Stimulated activated CD8-positive, alpha-beta memory T cell treated with anti-CD3 and anti-CD28 coated beads, Interleukin-2, amount 100 ng/mL, for 48 hours (primary cell): Measurements from ENCODE around the gene KLHL30.
"Not testable (repeated sequence)": the region's sequence is repeated elsewhere in the genome, so short reads cannot be mapped to it uniquely, and the experiment has no call there.

Experiments
- DNase-seq, 2 donors: peaks; one replicate each; pipeline ENCODE4 v3.0.0-alpha.2; 2020; ENCODE audit warnings: low read depth in 2 of 2

The KLHL30 gene

DNA sequence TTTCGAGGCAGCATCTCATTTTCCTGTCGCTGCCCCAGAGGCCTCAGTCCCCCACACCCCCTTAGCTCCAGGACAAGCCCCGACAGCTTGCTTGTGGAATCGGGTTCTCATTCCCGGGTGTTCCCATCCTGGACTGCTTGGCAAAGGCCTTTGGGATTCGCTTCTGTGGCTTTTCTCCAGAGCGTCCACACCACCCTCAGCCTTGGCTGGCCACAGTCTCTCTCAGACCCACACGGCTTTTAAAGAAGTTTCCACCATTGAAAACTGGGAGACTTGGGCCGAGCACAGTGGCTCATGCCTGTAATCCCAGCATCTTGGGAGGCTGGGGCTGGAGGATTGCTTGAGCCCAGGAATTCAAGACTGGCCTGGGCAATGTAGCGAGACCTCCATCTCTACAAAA lies 35.6 kb upstream of the KLHL30 start:
- no peak for DNase-seq

DNA sequence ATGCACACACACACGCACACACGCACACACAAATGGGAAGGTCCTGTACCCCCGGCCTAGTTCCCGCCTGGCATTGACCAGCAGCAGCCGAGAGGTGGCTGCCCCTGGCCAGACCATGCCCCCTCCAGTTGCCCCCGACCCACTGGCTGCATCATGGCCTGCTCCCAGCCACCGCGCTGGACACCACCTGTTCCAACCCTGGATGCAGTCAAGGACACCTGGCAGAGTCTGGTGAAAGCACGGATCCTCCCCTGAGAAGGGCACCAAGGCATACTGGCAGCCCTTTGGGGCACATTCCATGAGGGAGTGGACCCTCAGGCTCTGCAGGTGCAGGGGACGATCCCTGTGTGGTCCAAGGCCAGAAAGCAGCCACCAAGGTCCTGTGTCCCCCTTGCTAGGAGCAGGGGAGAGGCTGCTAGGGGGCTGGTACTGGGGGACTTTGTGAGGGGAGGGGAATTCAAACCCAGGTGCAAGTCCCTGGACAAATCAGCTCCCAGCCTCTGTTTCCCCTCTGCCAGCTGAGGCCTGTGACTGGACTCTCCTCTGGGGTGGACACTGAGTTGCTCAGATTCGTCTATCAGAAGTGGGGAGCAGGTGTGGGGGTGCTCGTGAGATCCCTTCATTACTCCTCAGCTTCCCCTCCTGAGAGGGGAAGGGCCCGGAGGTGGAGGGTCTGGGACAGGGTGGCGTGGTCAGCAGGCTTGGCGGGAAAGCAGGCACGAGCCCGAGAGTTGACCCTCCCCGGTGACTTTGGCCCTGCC lies 34.8 kb upstream of the KLHL30 start:
- DNase-seq = no peak

DNA sequence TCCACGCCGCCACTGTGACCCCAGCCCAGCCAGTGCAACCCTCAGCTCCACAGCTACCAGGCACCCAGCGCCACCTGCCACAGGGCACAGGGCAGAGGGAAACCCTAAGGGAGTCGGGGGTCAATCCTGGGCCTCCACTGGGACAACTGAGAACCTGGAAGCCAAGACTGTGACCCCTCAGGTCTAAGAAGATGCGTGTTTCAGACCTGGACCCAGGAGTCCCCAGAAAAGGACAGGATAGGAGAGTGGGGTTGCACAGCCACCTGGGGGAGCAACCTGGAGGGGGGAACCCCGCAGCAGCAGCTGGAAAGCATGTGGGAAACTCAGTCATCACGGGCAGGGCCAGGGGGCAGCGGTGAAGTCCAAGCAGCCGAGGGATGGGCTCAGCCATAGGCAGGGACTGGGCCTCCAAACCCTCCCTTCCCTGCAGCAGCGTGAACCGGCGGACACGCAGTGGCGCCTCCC lies 34.2 kb upstream of the KLHL30 start:
- no peak for DNase-seq

DNA sequence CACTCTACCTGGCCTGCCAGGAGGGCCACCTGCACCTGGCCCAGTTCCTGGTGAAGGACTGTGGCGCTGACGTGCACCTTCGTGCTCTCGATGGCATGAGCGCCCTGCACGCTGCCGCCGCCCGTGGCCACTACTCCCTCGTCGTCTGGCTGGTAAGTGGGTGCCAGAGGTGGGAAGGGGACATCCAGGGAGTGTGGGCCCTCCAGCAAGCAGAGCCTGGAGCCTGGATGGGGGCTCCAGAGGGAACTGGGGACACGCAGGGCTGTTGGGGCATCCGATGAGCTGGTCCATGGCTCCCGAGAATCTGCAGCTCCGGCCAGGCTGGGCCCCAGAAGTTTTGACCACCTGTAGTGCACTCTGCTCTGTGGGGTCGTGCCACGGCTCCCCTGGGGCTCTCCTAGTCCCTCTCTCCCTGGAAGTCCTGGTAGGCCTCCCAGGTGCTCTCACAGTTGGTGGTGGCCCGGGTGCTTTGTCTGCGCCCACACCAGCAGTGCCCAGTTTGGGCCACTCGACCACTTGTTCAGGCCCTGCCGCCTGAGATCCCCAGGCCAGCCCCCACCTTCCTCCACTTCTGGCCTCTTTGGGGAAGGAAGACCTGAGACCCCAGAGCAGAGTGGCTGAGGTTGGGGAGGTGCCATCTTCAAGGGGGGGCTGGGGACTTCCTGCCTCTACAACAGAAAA lies 33.6 kb upstream of the KLHL30 start:
- no peak for DNase-seq

DNA sequence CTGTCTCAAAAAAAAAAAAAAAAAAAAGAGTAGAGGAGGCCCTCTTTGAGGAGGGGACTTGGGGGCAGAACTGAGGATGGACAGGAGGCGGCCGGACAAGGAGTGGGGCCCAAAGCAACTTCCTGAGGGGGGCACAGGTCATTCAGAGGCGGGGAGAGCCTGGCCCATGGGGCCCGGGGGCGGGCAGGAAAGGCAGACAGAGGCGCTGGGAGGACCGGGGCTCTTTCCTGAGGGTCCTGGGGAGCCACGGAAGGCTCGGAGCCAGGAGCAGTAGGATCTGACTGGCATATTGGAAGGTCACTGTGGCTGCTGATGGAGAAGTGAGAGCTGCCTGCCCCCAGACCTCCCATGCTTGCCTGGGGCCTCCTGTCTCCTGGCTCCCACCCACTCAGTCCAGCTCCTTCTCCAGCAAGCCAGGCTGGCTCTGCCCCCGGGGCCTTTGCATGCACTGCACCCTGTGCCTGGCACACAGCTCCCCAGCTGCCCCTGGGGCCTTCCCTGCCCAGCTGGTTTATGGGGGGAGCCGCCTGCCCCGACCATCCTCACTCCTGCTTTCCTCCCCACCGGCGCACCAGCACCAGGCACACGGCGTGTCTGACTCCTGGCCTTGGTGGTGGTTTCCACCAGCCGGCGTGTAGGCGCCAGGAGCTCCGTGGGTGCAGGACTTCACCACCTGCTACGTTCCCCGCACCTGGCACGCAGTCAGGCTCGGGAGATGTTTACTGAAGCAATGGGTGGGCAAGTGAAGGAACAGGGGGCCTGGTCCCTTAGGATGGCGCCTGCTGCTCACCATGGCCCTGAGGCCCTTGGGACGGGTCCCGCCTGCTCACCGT lies 32.7 kb upstream of the KLHL30 start:
- DNase-seq = no peak

DNA sequence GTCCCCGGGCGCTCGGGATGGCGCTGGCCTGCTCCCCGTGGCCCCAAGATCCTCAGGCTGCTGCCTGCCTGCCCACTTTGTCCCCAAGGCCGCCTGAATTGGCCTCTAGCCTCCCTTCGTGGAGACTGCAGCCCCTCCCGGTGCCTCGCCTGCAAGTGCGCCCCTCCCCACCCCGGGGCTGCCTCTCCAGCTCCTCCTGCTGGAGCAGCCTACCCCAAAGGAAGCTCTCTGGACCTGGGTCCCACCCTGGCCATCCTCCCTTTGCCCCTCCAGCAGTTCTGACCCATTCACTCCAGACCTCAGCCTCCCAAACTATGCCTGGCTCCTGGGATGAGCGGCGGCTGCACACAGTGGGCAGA lies 32.1 kb upstream of the KLHL30 start:
- DNase-seq = no peak

DNA sequence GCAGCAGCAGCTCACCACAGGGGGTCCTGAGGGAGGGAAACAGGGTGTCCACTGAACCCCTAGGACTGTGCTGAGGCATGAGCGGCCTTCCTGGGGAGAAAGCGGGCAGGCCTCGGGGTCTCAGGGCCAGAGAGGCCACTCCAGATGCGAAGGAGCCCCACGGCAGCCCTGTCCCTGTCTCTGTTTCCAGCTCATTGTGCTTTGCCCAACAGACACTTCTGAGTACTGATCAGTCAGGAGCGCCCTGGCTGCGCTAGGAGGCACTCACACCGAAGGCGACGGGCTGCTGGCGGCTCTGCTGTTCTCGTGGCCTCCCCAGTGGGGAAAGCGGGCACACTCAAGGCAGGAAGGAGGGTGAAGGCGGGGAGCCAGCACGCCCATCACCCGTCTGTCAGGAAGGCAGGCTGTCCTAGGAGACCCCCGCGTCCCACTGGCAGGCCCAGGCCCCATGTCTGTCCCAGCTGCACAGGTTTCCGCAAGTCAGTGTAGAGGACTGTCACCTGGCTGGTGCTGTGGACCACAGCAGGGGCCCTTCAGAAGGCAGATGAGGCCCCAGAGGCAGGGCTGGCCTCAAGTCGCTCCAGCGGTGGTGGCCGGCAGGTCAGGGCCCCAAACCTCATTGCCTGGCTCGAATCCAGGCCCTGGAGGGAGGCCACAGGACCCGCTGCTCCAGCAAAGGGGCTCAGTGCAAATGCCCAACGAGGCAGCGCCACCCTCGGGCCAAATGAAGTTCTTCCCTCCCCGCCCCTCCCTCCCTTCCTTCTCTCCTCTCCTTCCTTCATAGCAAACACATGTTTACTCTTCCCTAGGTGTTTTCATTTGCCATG lies 31.6 kb upstream of the KLHL30 start:
- DNase-seq = no peak

DNA sequence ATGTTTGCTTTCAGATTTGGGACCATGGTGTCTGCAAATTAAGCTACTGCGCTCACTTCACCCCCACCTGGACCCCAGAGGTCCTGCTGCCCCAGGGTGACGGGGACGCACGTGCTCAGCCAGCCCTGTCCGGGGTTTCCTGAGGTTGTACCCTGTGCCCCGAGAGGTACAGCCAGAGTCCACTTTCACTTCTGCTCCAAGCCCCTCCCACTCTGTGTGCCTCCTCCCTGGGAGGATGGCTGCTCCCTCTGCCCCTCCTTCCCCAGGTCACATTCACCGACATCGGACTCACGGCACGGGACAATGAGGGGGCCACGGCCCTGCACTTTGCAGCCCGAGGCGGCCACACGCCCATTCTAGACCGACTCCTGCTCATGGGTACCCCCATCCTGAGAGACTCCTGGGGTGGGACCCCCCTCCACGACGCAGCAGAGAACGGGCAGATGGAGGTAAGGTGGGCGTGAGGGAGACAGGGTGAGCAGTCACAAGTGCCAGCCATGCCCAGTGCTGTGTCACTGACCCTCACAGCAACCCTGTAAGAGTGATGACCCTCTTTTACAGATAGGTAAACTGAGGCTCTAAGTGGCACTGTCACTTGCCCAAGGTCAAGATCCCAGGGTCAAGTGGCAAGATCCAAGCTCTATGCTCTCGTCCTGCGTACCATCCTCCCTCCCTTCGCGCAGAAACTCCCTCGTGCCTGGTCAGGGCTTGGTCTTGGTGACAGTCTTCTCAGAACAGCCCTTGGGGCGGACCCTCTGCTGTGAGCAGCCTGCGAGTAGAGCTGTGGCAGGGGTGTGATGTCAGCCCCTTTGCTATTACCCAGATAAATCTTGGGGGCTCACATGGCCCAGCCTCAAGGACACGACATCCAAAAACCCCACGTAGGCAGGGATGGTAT lies 30.7 kb upstream of the KLHL30 start:
- DNase-seq = no peak

DNA sequence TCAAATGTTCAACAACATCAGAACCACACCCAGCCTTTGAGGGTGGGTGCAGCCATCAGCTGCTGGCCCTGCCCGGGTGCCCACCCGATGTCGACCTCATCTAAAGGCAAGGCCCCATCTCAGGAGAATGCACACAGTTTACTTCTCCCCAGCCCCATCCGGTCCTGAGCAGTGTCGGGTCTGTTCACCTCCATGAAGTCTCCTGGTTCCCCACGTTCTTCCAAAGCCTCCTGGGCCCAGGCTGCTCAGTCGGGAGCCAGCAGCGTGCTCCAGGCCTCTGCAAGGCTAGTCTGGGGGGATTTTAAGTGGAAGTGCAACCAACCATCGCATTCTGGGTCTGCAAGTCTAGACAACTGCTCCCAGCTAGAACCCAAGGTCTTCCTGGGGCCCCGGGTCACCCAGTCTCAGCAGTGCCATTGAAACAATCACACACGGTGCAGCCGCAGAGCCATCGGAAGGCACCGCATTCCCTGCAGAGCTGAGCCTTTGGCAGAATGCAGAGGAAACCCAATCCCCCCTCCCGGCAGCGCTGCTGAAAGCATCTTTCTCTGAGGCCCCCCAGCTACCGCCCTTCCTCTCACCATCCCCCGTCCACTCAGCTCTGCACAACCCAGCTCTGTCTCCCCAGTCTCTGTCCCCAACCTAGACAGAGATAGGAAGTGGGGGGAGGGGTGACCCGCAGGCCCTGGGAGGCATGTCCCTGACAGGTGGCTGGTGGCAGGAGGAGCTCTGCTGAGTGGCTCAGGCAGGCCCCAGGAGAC lies 29.9 kb upstream of the KLHL30 start:
- no peak for DNase-seq

DNA sequence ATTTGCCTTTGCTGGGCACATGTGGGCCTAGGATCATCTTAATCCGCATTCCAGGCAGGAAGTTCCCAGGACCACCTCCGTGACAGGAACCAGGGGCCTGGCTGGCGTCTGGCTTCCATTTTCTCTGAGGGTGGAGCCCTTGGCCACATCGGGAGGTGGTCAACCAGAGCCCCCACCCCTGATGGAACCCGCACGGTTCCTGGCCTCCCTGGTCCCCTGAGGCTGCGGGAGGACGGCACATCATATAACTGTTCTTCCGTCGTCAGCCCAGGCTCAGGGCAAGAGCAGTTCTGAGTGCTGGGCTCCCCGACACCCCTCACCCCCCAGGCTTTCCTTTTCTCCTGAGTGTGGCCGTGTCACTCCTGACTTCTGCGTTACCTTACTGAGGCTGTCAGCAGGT lies 24.9 kb upstream of the KLHL30 start:
- no peak for DNase-seq

DNA sequence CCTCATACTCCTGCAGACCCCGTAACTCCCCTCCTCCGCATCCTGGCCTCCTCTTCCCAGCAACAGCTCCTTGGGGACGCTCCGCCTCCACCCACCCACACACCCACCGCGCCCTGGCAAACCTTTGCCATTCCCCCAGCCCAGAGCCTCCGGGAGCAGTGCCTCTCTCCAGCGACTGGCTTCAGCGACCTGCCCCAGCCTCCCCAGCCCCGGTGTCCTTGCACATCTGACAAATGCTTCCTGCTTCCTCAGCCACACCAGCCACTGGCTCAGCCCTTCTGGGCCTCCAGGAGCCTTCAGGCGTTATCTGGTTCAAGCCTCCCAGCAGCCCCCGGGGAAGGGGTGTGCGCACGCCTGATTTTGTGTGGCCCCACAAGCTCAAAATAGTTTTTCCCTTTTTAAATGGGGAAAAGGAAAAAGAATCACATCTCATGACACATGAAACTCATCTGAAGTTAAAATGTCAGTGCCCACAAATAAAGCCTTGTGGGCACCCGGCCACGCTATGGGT lies 24.1 kb upstream of the KLHL30 start:
- no peak for DNase-seq

DNA sequence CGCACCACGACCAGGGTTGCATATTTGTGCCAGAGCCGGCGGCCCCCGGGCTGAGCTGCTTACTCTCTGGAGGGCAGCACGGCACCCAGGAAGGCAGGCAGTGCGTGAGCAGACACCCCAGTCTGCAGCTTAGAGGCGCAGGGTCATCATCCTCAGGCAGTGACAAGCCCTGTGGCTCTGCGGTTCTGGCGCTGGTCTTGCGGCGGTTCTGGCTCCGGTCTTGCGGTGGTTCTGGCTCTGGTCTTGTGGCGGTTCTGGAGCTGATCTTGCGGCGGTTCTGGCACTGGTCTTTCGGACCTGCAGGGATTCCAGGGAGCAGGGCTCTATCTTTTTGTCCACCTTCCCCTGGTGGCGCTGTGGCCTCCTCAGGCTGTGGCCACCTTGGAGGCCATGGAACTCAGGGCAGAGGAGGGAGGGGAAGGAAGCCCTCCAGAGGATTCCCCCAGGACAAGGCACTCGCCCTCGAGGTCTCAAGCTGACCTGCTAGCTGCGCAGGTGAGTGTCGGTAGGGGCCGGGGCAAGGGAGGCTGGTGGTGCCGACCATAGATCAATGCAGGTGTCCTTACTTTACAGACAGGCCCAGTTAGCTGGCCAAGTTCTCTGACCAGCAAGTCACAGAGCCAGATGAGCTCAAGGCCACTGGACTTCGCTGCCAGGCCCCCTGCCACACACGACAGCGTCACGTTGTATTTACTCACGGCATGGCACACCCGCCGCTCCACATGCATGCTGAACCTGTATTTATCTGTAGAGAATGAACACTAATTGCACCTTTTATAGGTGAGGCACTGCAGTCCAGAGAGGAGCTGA lies 23.4 kb upstream of the KLHL30 start:
- no peak for DNase-seq

DNA sequence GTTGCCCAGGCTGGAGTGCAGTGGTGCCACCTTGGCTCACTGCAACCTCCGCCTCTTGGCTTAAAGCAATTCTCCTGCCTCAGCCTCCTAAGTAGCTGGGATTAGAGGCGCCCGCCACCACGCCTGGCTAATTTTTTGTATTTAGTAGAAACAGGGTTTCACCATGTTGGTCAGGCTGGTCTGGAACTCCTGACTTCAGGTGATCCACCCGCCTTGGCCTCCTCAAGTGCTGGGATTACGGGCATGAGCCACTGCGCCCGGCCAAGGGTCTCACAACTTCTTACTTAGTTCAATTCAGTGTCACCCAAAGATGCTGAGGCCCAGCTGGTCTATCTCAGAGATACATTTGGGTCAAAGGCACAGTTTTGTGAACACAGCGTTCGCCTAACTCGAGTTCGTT lies 22.8 kb upstream of the KLHL30 start:
- DNase-seq = not testable (repeated sequence)

DNA sequence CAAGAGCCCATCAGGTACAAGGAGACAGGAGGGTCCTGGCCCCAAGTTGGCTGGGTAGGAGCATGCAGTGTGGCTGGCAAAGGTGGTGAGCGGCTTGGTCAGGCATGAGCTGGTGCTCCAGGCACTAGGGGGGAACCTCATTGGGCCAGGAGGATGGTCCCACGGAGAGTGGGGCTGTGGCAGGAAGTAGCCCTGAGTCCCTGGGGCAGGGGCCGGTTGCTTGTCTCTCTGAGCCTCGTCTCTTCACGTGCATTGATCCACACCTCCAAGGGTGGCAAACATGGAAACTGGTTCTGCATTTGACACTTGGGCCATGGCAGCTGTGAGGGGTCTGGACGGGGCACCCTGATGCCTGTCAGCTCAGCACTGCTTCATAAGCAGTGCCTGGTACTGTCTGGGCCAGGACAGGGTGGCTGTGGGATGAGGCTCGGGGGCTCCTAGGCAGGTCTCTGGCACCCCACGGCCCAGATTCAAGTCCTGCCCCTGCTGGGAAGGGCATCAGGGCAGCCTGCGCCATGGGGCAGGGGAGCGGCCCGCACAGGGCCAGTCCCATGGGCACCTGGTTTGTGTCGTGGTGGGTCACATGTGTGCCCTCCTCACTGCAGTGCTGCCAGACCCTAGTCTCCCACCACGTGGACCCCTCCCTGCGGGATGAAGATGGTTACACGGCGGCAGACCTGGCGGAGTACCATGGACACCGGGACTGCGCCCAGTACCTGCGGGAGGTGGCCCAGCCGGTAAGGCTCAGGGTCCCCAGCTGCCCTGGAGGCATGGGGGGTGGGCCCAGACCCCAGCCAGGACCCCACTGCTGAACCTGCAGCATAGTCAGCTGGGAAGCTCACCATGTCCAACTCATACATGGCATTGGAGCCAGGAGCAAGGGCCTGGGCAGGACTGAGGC lies 21.9 kb upstream of the KLHL30 start:
- DNase-seq = no peak

DNA sequence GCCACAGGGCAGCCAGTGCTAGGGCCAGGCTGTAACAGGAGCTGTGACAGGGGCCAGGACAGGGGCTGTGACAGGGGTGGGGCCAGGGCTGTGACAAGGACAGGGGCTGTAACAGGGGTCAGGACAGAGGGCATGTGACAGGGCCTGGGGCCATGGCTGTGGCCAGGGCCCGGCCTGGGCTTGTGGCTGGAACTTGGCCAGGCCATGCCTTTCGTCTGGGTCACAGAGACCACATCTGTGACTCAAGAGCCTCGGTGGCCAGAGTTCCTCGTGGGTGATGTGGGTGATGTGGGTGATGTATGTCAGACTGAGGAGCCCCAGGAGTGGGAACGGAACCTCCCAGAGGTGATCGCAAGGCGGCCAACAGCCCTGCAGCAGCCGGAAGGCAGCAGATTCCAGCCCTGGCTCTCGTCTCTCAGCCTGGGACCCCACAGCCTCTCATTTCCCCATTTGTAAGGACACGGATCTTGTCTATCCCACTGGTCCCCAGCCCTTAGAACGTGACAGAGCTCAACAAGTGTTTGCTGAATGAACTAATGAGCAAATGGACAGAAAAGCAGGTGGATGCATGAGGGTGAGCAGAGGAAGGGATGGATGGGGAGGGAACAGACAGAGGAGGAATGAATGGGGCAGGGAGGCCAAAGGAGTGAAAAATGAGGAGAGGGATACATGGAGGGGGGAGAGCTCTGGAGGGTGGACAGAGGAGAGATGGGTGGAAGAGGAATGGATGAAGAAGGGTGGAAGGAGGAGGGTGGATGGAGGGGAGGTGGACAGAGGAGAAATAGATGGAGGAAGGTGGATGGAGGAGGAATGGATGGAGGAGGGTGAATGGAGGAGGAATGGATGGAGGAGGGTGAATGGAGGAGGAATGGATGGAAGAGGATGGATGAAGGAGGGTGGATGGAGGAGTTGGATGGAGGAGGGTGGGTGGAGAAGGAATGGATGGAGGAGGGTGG lies 21.0 kb upstream of the KLHL30 start:
- DNase-seq = no peak

DNA sequence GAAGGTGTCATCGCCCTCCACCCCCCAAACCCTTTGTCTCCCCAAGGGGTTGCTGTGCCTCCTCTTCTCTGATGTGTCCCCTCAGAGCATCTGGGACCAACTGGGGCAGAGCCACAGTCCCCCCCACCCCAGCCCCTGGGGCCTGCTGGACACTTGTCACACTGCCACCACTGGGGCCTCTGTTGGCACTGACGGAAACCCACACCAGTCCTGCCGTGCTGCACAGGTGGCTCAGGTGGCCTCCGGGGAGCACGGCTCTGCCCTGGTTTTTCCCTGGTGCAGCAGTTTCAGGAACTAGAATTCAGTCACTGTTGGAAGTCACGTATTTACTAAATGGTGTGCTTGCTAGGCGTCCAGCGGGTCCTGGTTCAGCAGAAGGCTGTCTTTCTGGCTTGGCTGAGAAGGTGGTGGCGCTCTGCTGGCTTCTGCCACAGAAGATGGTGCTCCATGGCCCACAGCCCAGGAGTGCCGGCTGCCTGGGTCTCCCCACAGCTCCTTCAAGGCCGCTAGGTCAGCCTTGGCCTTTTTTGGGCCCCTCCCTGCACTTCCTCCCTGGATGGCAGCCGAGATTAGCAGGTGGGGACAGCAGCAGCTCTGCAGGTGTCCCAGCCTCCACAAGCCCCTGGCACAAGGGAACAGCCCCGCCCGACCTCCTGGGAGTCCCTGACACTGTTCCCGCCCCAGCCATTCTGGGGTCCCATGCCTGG lies 18.6 kb upstream of the KLHL30 start:
- no peak for DNase-seq
